Left ventricle myocardium superior (tissue), 1 donor: Measurements from ENCODE around the gene TMEM234. TPM values are rescaled to one million over a fixed set of nuclear protein-coding genes. Genes with fewer than 3 reads are reported as not detected.

Source experiments
- ATAC-seq: fragments of 200-7000 bp; cut with Tn5 transposase; one replicate; pipeline ENCODE4 v1.9.1; 2020; ENCODE audit warnings: mild to moderate bottlenecking, moderate library complexity
- DNase-seq: peaks from one replicate; pipeline ENCODE4 v3.0.0-alpha.2; 2020
- intact Hi-C: fragments of 100-400 bp; cut with micrococcal nuclease; formaldehyde crosslinking; loops from one replicate; pipeline ENCODE4 v1.11.0; 2022
- total RNA-seq: library from RNA; stranded (reverse); fragmentation: NEBNext Ultra II Directional; extraction: Animal tissue kit (Norgen Biotek cat#: 25700); gene quantifications from one replicate; pipeline ENCODE4 v1.2.1, GENCODE V29; 2021
- donor health status: DM: no; HTN: yes; CAD: no; lungs with severe emphysema.

Gene TMEM234
- total RNA-seq, 1 donor from 2014 or later = 7.4 TPM

DNA sequence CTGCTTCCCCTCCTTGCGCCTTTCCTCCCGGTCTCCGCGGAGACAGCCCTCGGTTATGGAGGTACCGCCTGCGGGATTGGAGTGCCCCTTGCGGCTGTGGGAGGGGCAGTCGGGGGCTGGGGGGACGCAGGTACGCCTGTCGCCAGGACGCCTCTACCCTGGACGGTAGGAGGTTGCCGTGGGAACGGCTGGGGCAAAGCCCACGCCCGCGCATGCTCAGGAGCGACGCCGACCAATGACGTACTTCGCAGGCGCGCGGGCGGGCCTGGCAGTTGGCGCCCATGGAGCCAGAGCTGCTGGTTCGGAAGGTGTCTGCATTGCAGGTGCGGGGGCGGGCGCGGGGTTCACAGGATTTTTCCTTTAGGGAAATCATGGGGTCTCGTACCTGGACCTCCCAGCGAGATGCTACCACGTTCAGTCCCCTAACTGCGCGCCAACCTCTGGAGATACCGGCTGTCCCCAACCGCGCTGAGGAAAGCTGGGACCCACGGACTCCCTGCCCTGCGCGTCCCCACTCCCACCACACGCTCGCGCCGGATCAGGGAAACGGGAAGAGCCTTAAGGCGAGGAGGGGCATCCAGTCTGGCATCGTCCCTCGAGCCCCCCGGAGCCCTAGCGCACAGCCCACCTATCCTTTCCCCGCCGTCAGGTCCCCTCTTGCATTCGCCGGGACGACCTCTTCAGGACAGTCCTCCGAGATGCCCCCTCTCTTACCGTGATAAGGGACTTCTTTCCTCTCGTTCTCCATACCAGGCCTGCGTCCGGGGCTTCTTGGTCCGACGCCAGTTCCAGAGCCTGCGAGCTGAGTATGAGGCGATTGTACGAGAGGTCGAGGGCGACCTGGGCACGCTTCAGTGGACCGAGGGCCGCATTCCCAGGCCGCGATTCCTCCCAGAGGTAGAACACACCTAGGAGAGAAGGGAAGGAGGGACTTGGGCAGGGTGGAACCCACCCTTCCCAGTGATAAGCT lies 16.5 kb downstream of the TMEM234 start, which contains the start of gene IQCC:
Gene IQCC (plus strand): TSS at position 271 of the 970 bp plus-strand sequence. CDS start 11 bp downstream, at position 282.
- intact Hi-C loops = no loop called here
- DNase-seq (peak; percentile 92), ATAC-seq (peak; percentile 76)

DNA sequence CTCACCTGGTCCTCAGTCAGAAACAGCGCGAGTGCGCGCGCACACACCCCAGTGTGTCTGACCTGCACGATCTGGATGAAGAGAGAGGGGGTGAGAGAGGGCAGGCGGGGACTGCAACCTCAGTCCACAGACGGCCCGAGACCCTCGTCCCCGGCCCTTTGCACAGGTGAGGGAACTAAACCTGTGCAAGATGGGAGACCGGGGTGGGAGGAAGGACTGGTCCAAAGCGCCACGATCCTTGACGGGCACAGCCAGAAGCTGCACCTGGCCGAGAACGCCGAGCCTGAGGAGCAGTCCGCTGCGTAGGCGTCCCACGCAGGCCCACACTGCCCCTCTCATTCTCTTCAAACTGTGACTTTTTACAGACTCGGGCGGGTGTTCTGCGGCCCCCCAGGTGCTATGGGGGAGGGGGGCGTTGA lies 17.2 kb downstream of the TMEM234 start:
- intact Hi-C loops = no loop called here
- ATAC-seq = no peak
- no peak for DNase-seq

DNA sequence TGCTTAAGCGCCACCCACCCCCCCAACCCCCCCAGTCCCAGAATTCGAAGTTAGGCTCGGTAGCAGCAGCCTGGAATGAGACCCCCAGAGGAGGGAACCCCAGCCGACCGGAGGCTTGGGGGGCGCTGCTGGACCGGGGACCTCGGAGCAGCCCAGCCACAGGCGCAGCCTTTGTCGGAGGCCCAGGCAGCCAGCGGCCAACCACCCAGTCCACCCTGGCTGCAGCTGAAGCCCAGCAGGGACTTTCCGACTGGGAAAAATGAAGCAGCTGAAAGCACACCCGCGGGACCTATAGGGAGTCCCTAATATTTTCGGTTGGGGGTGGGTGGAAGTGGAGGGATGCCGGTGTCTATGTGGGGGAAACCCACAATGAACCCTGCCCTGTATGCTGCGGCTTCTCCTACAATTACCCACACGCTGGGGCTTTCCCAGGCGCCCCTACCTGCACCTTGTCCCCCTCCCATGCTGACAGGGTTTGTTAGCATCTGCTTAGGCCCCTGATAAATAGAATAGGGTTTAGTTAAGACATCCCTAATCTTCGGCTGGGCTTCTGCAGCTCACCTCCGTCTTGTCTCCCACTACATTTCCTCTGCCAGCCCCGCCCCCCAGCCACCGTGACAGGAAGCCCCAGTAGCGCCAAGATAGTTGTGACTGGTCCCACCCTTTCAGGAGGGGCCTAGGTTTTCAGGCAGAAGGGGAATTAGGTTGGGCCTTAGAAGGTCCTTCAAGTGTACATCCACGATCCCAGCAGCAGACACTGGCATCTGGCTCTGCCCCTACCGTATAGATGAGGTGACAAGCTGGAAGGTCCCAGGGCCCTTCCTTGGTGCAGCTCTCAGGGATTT lies 20.9 kb downstream of the TMEM234 start:
- DNase-seq = peak; percentile 80
- peak; percentile 55 for ATAC-seq
- intact Hi-C loops = no loop called here

DNA sequence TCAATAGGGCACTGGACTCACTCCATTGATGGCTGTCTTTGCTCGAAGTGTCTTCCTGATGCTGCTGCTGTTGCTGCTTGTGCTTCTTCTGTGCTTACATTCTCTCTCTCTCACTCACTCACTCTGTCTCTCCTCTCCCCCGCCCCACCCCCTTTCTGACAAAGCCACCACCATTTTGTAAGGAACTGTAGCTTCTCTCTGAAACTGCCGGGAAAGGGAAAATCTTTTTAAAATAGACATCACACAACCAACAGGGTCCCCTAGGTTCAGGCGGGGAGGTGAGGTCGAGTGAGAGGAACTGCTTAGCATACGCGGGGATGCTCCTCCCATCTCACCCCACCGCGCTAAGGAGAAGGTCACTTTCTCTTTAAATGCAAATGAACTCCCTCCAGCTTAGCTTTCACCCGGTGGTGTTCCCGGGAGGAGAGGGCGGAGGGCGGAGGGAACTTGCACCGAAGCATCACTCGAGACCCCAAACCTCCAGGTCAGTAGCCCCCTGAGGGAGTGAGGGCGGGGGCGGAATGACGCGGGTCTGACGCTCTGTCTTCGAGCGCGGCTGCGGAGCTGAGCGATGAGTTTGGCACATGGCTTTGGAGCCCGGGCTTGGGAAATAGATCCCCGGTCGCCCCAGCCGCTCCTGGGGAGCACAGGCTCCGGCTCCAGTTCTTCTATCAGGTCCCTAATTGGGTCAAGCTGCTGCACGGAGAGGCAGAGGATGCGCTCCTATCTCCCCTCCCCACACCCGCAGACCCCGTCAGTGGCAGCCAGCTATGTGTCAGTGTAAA lies 21.7 kb downstream of the TMEM234 start, which contains the start of gene CCDC28B:
Gene CCDC28B (plus strand): TSS at position 370 of the 785 bp plus-strand sequence. CDS start 1,341 bp downstream, outside the sequence.
- intact Hi-C loops = no loop called here

DNA sequence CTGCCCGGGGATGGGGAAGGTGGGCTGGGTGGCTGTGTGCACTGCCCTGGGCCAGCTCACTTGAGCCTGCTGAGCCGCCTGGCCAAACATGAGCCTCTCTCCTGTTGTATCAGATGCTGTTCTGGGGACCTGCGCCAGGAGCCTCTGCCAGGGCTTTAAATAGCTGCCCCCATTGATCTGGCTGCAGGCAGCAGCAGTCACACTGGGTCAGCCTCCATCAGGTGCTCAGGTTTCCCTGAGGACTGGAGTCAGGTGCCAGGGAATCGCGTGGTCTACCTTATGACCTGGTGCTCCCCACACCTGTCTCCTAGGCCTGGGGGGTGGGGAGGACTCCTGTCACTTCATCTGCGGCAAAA lies 22.5 kb downstream of the TMEM234 start:
- DNase-seq (peak; percentile 87), ATAC-seq (peak; percentile 75)
- intact Hi-C loops = no loop called here

More for the DNA sequence above, 21.7 kb downstream of the TMEM234 start, which contains the start of gene CCDC28B:
- peak; percentile 80 for DNase-seq
- ATAC-seq = peak; percentile 69

DNA sequence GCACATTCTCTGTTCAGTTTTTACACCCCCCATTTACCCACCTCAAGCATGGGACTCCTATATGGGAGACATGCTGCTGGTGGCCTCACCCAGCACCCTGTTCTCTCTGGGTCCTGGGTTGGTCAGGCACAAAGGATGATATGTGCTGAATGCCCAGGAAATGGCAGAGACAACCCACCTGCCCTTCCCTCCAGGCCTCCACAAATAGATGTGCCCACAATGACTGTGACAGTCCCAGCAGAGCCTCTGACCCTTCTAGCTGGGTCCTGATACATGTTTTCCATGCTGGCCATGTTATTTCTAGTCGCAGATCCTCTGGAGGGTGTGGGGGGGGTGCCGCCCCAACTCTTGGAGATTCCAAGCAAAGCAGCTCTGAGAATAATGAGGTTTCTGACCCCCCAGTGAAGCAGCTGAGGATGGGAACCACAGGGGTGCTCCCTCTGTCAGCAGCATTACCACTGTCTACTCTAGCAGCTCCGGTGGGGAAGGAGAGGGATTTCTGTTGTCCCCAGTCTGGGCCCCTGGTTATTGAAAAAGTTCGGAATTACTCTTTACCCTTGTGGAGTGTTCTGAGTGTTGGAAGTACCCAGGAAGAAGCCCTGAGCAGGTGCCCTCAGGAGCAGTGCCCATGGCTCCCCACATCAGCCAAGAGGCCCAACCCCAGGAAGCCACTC lies 23.0 kb downstream of the TMEM234 start:
- intact Hi-C loops = no loop called here
- ATAC-seq = no peak
- no peak for DNase-seq

DNA sequence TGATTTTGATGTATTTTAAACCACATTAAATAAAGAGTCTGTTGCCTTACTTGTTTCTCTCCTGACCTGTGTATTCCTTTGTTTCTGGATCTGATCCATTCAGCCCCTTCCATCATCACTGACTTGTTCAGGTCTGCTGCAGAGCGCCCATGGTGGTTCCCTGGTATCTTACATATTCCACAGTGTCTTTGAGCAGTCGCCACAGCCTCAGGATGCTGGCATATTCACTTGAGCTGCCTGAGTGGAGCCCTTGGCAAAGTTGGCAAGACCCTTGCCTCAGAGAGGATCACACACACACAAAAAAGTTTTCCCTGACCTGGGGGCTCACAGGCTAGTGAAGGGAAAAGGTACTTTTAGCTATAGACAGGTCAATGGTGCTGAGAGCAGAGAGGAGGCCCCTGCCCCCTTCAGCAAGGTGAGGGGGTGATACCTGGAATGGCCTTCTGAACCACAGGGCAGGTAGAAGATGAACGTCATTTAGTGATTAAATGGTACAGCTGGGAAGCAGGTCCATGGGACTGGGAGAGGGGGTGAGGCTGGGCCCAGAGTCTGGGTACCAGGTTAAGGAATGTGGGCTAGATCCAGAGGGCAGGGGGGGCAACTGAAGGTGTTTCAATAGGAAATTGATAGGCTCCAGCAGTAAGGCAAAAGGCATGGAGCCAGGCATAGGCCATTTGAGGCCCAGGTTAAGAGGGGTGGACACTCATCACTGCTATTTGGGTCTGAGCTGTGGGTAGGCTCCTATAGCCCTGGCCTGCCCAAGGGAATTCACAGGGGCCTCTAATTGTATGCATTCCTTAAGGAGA lies 23.7 kb downstream of the TMEM234 start:
- ATAC-seq = no peak
- intact Hi-C loops = no loop called here
- no peak for DNase-seq

DNA sequence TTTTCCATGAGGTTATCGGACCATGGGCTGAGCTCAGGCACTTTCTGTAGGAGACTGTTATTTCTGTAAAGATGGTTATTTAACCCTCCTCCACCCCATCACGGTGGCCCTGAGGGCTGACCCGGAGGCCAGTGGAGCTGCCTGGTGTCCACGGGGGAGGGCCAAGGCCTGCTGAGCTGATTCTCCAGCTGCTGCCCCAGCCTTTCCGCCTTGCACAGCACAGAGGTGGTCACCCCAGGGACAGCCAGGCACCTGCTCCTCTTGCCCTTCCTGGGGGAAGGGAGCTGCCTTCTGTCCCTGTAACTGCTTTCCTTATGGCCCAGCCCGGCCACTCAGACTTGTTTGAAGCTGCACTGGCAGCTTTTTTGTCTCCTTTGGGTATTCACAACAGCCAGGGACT lies 24.3 kb downstream of the TMEM234 start:
- intact Hi-C loops = no loop called here
- ATAC-seq (no peak), DNase-seq (no peak)

DNA sequence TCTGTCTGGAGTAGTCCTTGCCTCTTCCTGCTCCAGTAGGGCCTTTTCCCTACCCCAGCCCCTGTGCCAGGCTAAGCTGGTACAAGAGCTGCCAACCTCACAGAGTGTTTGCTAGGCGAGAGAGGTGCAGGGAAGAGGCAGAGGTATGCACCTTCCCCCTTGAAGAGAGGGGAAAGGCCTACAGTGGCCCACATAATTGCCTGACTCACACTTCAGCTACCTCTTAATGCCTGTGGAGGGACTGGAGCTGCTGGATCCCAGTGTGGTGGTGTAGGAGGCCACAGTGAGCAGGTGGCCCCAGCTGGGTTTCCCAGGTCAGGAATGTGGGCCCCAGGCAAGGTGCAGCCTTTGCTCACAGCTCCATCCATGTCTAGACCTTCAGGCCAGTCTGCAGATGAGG lies 25.1 kb downstream of the TMEM234 start:
- intact Hi-C loops = no loop called here
- DNase-seq = no peak
- no peak for ATAC-seq

DNA sequence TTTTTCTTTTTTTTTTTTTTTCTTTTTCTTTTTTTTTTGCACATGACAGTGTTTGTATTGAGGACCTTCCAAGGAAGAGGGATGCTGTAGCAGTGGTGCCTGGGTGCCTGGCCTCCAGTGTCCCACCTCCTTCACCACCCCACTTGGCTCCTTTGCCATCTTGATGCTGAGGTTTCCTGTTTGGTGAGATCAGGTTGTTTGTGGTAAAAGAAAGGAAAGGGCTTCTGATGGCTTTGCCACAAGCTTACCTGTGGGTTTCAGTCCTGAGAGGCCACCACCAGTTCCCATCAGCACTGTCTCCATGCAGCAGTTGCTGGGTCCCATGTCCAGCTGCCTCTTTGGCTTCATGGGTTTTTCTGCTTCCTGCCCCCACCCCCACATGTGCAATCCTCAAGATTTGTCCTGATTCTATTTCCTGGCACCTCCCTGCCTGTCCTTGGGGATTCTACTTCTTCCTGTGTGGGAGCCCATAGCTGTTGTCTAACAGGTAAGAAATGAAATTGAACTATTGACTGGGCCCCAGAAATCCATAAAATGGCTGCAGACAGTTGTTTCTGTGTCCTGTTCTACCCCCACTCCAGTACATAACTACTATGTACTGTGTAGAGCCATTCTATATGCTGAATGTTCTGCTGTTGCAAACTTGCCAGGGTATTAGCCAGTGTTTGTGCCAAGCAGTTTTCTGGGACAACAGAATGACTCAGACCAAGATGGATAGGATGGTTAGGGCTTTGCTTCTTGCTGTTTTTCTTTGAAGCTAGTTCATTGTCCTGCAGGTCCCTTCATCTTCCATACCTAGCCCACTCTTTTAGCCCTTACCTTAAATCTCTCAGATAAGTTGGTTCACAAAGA lies 26.0 kb downstream of the TMEM234 start:
- no peak for DNase-seq
- intact Hi-C loops = no loop called here

DNA sequence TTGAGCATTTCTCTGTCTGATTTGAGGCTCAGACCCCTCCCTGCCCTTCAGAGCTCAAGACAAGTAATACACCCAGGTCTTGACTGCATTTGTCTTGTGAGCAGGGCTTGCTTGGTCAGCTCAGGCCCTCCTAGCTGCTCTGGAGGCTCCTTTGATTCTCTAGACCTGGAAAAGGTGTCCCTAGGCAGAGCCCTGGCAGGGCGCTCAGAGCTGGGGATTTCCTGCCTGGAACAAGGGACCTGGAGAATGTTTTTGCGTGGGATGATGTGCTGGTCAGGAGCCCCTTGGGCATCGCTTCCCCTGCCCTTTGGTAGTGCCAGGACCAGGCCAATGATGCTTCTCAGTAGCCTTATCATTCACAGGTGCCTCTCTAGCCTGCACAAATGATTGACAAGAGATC lies 26.6 kb downstream of the TMEM234 start:
- ATAC-seq (no peak), DNase-seq (no peak)
- intact Hi-C loops = no loop called here

More for the DNA sequence above, 26.0 kb downstream of the TMEM234 start:
- no peak for ATAC-seq

DNA sequence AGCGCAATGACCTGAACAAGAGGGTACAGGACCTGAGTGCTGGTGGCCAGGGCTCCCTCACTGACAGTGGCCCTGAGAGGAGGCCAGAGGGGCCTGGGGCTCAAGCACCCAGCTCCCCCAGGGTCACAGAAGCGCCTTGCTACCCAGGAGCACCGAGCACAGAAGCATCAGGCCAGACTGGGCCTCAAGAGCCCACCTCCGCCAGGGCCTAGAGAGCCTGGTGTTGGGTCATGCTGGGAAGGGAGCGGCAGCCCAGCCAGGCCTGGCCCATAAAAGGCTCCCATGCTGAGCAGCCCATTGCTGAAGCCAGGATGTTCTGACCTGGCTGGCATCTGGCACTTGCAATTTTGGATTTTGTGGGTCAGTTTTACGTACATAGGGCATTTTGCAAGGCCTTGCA lies 27.2 kb downstream of the TMEM234 start:
- ATAC-seq (no peak), DNase-seq (no peak)
- intact Hi-C loops = no loop called here

DNA sequence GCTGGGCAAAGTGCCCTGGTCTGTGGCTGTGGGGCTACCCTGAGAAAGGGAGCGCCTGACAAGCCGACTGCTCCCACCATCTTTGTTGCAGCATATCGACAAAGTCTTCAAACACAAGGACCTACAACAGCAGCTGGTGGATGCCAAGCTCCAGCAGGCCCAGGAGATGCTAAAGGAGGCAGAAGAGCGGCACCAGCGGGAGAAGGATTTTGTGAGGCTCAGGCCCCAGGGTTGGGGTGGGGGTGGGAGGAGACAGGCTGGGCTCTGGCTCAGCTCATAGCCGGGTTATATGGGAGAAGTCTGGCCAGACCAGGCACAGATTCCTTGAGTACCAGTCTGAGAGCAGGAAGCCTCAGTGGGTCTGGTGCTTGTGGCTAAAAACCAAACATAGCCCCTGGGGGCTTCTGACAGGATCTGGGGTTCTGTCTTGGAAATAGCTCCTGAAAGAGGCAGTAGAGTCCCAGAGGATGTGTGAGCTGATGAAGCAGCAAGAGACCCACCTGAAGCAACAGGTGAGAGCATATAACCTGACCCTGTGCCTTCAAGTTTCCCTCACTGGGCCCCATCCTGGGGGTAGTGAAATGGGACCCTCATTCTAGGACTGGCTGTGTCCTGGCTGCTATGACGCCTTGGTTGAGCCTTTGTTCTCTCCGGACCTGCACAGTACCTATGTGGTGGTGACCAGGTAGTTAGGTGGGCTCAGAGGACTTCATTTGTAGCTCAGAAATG lies 29.8 kb downstream of the TMEM234 start:
- DNase-seq (no peak), ATAC-seq (no peak)
- intact Hi-C loops = no loop called here

DNA sequence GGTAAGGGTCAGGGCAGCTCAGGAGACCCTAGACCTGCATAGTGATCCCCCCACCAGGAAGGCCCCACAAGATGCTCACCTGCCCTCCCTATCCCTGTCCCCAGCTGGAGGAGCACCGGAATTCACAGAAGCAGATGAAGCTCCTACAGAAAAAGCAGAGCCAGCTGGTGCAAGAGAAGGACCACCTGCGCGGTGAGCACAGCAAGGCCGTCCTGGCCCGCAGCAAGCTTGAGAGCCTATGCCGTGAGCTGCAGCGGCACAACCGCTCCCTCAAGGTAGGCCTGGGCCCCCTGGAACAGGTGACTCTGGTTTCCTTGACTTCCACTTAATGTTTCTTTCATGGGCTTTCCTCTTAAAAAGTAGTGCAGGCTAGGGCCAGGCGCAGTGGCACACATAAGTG lies 34.3 kb downstream of the TMEM234 start:
- no peak for ATAC-seq
- intact Hi-C loops = no loop called here
- no peak for DNase-seq

DNA sequence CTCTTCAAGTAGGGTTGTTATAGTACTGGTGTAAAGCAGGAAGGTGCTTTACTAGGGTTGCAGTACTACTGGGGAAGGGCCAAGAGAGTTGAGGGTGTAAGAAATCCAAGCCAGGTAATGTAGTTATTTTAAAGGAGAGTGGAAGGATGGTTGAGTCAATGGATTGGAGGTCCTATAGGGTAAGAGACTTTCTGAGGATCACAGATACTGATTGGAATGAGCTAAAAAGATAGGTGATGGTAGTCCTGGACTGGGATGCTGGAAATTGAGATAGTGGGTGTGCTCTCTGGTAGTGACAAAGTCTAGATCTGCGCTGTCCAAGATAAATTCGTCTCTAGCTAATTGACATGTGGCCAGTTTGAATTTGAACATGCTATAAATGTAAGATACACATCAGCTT lies 35.7 kb downstream of the TMEM234 start:
- DNase-seq = no peak
- no peak for ATAC-seq
- intact Hi-C loops = no loop called here

DNA sequence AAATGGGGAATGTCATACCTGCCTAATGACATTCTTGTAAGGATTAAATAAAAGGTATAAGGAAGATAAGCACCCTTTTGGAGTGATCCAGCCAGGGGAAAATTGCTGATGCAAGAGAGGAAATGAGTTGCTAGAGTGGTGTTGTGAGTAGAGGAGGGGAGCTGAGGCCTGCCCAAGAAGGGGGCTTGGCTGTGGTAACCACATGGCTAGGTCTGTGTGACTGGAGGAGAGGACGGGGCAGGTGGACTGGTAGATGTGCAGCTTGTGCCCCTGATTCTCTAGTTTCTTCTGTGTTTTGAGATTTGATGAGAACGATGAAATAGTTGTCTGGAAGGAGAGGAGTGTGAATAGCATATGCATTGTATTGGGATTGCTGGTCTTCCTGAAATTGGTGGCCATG lies 36.1 kb downstream of the TMEM234 start:
- no peak for DNase-seq
- ATAC-seq = no peak
- intact Hi-C loops = no loop called here
